ENCODE measurements around the gene LRRC41. TPM values are rescaled to one million over a fixed set of nuclear protein-coding genes. Genes with fewer than 3 reads are reported as not detected.
"Not testable (repeated sequence)": the region's sequence is repeated elsewhere in the genome, so short reads cannot be mapped to it uniquely, and the experiment has no call there.

Gene LRRC41
- total RNA-seq, 2 experiments from 2014 or later = 32.1 to 32.2 TPM

DNA sequence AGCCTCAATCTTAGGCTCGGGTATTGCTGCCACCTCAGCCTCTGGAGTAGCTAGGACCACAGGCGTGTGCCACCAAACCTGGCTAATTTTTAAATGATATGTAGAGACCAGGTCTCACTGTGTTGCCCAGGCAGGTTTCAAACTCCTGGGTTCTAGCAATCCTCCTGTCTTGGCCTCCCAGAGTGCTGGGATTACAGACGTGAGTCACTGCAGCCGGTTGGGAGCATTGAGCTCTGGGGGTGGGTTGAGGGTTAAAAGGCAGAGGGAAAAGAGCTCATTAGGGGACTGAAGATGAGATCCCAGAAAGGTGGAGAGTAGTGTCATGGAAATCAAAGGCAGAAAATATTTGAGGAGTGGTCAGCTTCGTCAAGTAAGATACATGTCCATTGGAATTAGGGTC, 48.7 kb downstream of the LRRC41 start:
- TF ChIP-seq, protein P1, sequence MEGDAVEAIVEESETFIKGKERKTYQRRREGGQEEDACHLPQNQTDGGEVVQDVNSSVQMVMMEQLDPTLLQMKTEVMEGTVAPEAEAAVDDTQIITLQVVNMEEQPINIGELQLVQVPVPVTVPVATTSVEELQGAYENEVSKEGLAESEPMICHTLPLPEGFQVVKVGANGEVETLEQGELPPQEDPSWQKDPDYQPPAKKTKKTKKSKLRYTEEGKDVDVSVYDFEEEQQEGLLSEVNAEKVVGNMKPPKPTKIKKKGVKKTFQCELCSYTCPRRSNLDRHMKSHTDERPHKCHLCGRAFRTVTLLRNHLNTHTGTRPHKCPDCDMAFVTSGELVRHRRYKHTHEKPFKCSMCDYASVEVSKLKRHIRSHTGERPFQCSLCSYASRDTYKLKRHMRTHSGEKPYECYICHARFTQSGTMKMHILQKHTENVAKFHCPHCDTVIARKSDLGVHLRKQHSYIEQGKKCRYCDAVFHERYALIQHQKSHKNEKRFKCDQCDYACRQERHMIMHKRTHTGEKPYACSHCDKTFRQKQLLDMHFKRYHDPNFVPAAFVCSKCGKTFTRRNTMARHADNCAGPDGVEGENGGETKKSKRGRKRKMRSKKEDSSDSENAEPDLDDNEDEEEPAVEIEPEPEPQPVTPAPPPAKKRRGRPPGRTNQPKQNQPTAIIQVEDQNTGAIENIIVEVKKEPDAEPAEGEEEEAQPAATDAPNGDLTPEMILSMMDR (IDR thresholded peaks at IDR 0.05) = no peak
- Mint-ChIP-seq H3K9me3 (no peaks in the 10 kb centered on the region), H3K4me3 (no peak overlapping the region), H3K27me3 (no peaks in the 10 kb centered on the region), H3K27ac (no peak overlapping the region), H3K4me1 (ENCODE audit: low read depth) (peaks cover 8% of the 10 kb centered on the region), H3K36me3 (ENCODE audit: low read depth) (peaks cover 65% of the 10 kb centered on the region)
- ChIA-PET CTCF (interaction anchor here (0.9 to 1.0 kb wide), 2 partner anchors 10 to 93 kb away, joined by 5 to 6 read pairs; no protein-coding TSS in a partner anchor), POLR2A (interaction anchor here (0.7 to 1.3 kb wide), 5 partner anchors 17 to 49 kb away, joined by 3 to 5 read pairs (median 4); partner anchors contain the start of genes LRRC41 and UQCRH)
- intact Hi-C loops (cut with micrococcal nuclease) = no loop called here
- DNase-seq = no peak
- no peak for ATAC-seq

DNA sequence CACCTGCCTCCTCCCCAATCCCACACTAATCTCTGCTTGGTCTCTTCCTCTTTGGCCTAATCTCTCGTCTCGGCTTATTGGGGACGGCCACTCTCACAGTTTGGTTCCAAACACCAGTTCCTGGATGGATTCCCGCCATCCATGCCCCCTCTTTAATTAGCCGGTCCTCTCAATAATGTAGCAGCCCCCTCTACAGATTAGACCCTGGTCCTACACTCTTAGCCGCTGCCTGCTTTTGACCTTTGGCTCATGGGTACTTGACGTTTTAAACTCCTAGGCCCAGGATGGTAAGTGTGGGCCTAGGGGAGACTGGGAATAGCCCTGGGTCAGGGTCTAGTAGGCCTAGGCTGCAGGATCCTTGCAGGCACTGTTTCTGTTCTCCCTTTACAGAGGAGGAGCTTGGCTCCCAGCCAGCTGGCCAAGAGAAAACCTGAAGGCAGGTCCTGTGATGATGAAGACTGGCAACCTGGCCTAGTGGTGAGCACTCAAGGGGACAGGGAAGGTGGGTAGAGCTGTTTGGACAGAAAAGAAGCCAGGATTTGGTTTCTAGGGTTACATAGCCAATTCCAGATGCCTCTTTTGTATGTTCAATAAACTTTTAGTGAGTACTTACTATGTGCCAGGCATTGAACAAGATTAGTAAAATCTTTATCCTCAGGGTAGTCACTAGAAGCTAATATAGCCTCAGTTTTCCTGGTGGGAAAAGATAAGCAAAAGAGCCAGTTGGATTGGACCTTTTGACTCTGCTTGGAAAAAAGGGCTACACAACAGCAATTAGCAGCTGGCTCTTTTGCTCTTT, 55.1 kb downstream of the LRRC41 start:
- peaks cover 24% of the 10 kb centered on the region for H3K4me1 Mint-ChIP-seq (ENCODE audit: low read depth)
- peak; percentile 58 for DNase-seq
- peak overlapping the region; percentile 94 for H3K27ac Mint-ChIP-seq
- no peaks in the 10 kb centered on the region for H3K9me3 Mint-ChIP-seq
- peaks cover 45% of the 10 kb centered on the region for H3K36me3 Mint-ChIP-seq (ENCODE audit: low read depth)
- H3K4me3 Mint-ChIP-seq = peak overlapping the region; percentile 95
- POLR2A ChIA-PET = interaction anchor here (0.6 to 4.9 kb wide), 12 partner anchors 10 to 562 kb away, joined by 3 to 27 read pairs (median 6); partner anchors contain the start of genes GPBP1L1 and NSUN4
- H3K27me3 Mint-ChIP-seq = no peaks in the 10 kb centered on the region
- CTCF ChIA-PET = interaction anchor here (0.9 to 2.5 kb wide), 3 partner anchors 25 to 99 kb away, joined by 3 to 9 read pairs (median 5); no protein-coding TSS in a partner anchor
- ATAC-seq = no peak
- TF ChIP-seq, protein P1 (IDR thresholded peaks at IDR 0.05) = peak; percentile 46
- intact Hi-C loops (cut with micrococcal nuclease) = no loop called here

DNA sequence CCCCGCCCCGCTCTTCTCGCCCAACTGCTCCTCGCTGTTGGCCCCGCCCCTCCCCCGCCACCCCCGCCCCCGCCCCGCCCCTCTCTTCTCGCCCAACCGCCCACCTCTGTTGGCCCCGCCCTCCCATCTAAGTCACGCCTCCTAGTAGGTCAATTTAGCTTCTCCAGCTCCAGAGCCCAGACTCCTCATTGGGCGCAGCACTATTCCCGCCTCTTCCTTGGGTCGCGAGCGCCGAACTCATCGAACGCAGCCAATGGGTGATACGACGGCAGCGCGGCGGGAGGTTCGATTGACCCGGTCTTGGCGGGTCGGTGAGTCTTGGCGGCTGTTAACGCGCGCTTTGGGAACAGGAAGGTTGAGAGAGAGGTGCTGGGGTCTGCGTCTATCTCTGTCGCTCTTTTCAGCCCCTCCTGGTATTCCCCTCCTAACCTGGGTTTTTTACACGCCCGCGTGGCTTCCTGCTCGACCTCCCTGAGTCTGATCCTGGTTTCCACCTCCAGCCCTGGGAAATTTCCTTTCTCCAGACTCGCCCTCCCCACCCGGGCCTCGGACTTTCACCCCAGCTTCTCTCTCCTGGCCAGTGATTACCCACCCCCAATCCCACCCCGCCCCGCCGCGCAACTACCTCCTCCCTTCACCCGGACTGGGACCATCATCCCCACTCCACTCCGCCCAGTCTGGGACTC, 55.8 kb downstream of the LRRC41 start, which contains the start of gene RAD54L:
TSS of gene RAD54L (plus strand) at position 328 of the 686 bp plus-strand sequence. CDS start 643 bp downstream, outside the sequence.
- ATAC-seq (peak; percentile 91), DNase-seq (peak; percentile 100)
- Mint-ChIP-seq H3K4me1 (ENCODE audit: low read depth) (peaks cover 24% of the 10 kb centered on the region), H3K36me3 (ENCODE audit: low read depth) (peaks cover 38% of the 10 kb centered on the region), H3K27ac (peak within 1 kb of the TSS; percentile 99), H3K4me3 (peak within 1 kb of the TSS; percentile 95), H3K27me3 (no peaks in the 10 kb centered on the region), H3K9me3 (no peaks in the 10 kb centered on the region)
- intact Hi-C loops (cut with micrococcal nuclease) = no loop called here
- TF ChIP-seq, protein P1 (IDR thresholded peaks at IDR 0.05) = no peak
- POLR2A ChIA-PET = interaction anchor here (0.6 to 4.9 kb wide), 12 partner anchors 17 to 1517 kb away, joined by 3 to 27 read pairs (median 4); partner anchors contain the start of genes LRRC41, NSUN4, RNU5D-1 and UQCRH
- CTCF ChIA-PET = interaction anchor here (0.7 to 2.5 kb wide), 9 partner anchors 13 to 103 kb away, joined by 3 to 12 read pairs (median 4); partner anchors contain the start of genes LRRC41 and UQCRH

DNA sequence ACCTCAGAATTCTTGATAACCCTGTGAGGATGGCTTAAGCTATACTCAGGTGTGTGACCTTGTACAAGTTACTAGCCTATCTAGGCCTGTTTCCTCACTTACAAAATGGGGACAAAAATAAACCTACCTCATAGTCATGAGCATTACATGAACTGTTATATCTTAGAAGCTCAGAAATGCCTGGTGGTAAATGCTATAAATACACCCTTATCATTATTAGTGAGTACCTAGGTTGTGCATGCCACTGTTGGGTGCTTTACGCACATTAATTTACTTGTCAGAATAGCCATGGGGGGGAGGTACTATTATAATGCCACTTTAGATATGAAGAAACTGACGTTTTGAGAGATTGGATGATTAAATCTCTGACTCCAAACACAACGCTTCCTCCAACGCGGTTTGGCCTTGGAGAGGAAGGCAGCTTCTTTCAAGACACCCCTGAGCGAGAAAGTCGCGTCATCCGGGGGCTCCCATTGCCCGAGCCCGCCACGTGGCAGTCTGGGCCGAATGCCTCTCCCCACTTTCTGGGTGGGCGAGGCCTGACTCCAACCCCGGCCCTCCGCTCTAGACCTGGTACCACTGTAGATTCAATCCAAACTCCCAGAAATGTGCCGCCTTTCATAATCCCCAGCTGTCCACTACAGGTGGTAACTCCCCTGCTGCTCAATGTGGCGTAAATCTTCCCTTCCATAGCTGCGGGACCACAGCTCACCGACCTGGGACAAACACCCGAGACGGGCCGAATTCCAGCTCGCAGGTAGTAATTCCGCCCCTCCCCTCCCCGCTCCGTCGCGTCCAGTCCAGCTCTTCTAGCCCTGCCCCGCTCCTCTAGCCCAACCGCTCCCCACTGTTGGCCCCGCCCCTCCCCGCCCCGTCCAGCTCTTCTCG, 56.6 kb downstream of the LRRC41 start:
- DNase-seq (peak; percentile 89), ATAC-seq (peak; percentile 76)
- Mint-ChIP-seq H3K4me3 (peak overlapping the region; percentile 95), H3K36me3 (ENCODE audit: low read depth) (peaks cover 30% of the 10 kb centered on the region), H3K4me1 (ENCODE audit: low read depth) (peaks cover 24% of the 10 kb centered on the region), H3K27me3 (no peaks in the 10 kb centered on the region), H3K27ac (peak overlapping the region; percentile 99), H3K9me3 (no peaks in the 10 kb centered on the region)
- ChIA-PET POLR2A (interaction anchor here (0.6 to 4.9 kb wide), 14 partner anchors 18 to 1516 kb away, joined by 3 to 27 read pairs (median 4); partner anchors contain the start of genes LRRC41, NSUN4, POMGNT1 and RNU5D-1), CTCF (interaction anchor here (0.7 to 2.5 kb wide), 10 partner anchors 12 to 561 kb away, joined by 3 to 12 read pairs (median 3); partner anchors contain the start of genes GPBP1L1, LRRC41 and UQCRH)
- TF ChIP-seq, protein P1 (IDR thresholded peaks at IDR 0.05) = no peak
- intact Hi-C loops (cut with micrococcal nuclease) = no loop called here

DNA sequence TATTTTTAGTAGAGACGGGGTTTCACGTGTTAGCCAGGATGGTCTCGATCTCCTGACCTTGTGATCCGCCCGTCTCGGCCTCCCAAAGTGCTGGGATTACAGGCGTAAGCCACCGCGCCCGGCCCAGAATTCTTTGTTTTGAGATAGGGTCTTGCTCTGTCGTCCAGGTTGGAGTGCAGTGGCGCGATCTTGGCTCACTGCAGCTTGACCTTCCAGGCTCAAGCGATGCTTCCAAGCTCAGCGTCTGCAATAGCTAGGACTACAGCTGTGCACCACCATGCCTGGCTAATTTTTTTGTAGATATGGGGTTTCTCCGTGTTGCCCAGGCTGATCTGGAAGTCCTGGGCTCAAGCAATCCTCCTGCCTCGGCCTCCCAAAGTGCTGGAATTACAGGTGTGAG, 57.3 kb downstream of the LRRC41 start:
- intact Hi-C loops (cut with micrococcal nuclease); H3K27me3 Mint-ChIP-seq; H3K9me3 Mint-ChIP-seq; ATAC-seq; DNase-seq: not testable (repeated sequence)
- CTCF ChIA-PET = interaction anchor here (0.7 to 3.1 kb wide), 9 partner anchors 11 to 560 kb away, joined by 3 to 28 read pairs (median 4); partner anchors contain the start of genes GPBP1L1, LRRC41 and UQCRH
- Mint-ChIP-seq H3K36me3 (ENCODE audit: low read depth) (peaks cover 26% of the 10 kb centered on the region), H3K27ac (peak overlapping the region; percentile 99), H3K4me1 (ENCODE audit: low read depth) (peaks cover 24% of the 10 kb centered on the region), H3K4me3 (peak overlapping the region; percentile 95)
- POLR2A ChIA-PET = interaction anchor here (0.8 to 4.9 kb wide), 10 partner anchors 19 to 94 kb away, joined by 3 to 27 read pairs (median 4); partner anchors contain the start of genes LRRC41, NSUN4, POMGNT1 and UQCRH

Data from activated CD8-positive, alpha-beta T cell treated with anti-CD3 and anti-CD28 coated beads for 36 hours (primary cell).